ENCODE data around the gene COX7B2.

DNA sequence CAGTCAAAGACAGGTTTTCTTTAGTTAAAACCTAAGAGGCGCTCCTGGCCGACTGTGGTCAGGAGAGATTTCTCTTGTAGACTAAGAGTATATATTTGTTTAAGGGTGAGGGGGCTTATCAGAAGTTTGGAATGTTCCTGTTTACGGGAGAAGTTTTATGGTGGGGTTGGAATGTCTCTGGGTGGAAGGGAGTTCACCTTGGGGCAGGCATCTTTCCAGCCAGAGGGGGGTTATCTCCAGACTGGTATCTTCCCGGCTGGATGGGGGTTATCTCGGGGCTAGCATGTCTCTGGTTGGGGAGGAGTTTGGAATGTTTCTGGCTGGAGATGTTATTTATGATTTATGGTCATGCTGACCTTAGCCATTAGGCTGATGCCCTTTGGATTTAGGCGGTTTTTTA, 116.0 kb downstream of the COX7B2 start:
- TF ChIP-seq, protein P1, sequence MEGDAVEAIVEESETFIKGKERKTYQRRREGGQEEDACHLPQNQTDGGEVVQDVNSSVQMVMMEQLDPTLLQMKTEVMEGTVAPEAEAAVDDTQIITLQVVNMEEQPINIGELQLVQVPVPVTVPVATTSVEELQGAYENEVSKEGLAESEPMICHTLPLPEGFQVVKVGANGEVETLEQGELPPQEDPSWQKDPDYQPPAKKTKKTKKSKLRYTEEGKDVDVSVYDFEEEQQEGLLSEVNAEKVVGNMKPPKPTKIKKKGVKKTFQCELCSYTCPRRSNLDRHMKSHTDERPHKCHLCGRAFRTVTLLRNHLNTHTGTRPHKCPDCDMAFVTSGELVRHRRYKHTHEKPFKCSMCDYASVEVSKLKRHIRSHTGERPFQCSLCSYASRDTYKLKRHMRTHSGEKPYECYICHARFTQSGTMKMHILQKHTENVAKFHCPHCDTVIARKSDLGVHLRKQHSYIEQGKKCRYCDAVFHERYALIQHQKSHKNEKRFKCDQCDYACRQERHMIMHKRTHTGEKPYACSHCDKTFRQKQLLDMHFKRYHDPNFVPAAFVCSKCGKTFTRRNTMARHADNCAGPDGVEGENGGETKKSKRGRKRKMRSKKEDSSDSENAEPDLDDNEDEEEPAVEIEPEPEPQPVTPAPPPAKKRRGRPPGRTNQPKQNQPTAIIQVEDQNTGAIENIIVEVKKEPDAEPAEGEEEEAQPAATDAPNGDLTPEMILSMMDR (IDR thresholded peaks at IDR 0.05) = no peak
- TF ChIP-seq POLR2A (IDR thresholded peaks at IDR 0.05) = no peak

Data from esophagus squamous epithelium (tissue), 4 donors.